Activated T-cell treated with anti-CD3 and anti-CD28 coated beads, Interleukin-2, amount 50 U/mL, for 1 hour (primary cell): ENCODE results near the gene ITGAE.
"Not testable (repeated sequence)": the region's sequence is repeated elsewhere in the genome, so short reads cannot be mapped to it uniquely, and the experiment has no call there.

Source experiments
- DNase-seq: peaks from one replicate; pipeline ENCODE4 v3.0.0-alpha.2; 2020

ITGAE gene

GRCh38 chr17:3724378-3725077, 76.5 kb downstream of the ITGAE start:
- no peak for DNase-seq

GRCh38 chr17:3723556-3724377, 77.2 kb downstream of the ITGAE start, which contains the start of gene HASPIN:
HASPIN (plus strand) TSS chr17:3723903; CDS start chr17:3723936, 33 bp downstream.
- peak; percentile 92 for DNase-seq

- DNase-seq = no peak
These were observed 77.8 kb downstream of the ITGAE start for GRCh38 chr17:3723188-3723555.

GRCh38 chr17:3722716-3723115, 78.3 kb downstream of the ITGAE start:
- DNase-seq = no peak

- no peak for DNase-seq
These were observed 81.7 kb downstream of the ITGAE start for GRCh38 chr17:3719265-3719664.

GRCh38 chr17:3718201-3718600, 82.8 kb downstream of the ITGAE start:
- DNase-seq = no peak

GRCh38 chr17:3715296-3715695, 85.7 kb downstream of the ITGAE start:
- no peak for DNase-seq

GRCh38 chr17:3712811-3713463, 88.1 kb downstream of the ITGAE start:
- DNase-seq = no peak

- peak; percentile 51 for DNase-seq
These were observed 90.0 kb downstream of the ITGAE start for GRCh38 chr17:3710951-3711383.

GRCh38 chr17:3708366-3708765, 92.6 kb downstream of the ITGAE start:
- DNase-seq = no peak

GRCh38 chr17:3705718-3705984, 95.3 kb downstream of the ITGAE start:
- not testable (repeated sequence) for DNase-seq

GRCh38 chr17:3704931-3705717, 95.9 kb downstream of the ITGAE start:
- DNase-seq = no peak

- not testable (repeated sequence) for DNase-seq
These were observed 98.9 kb downstream of the ITGAE start for GRCh38 chr17:3702041-3702539.

- DNase-seq = no peak
These were observed 101.0 kb downstream of the ITGAE start for GRCh38 chr17:3699951-3700350.

- no peak for DNase-seq
These were observed 102.8 kb downstream of the ITGAE start for GRCh38 chr17:3698139-3698538.

GRCh38 chr17:3697103-3697476, 103.9 kb downstream of the ITGAE start:
- DNase-seq = no peak

GRCh38 chr17:3695723-3696411, 105.1 kb downstream of the ITGAE start, which contains the start of gene P2RX5:
P2RX5 (minus strand) TSS chr17:3696155; CDS start chr17:3696005, 150 bp downstream.
- DNase-seq = peak; percentile 51

- DNase-seq = no peak
These were observed 105.8 kb downstream of the ITGAE start for GRCh38 chr17:3695129-3695722.

GRCh38 chr17:3693829-3694231, 107.2 kb downstream of the ITGAE start:
- no peak for DNase-seq

- no peak for DNase-seq
These were observed 107.8 kb downstream of the ITGAE start for GRCh38 chr17:3693141-3693540.

GRCh38 chr17:3692346-3692745, 108.6 kb downstream of the ITGAE start:
- DNase-seq = no peak

GRCh38 chr17:3691617-3692067, 109.3 kb downstream of the ITGAE start:
- no peak for DNase-seq
